ENCODE data around the gene ADAD2.

Gene ADAD2

DNA sequence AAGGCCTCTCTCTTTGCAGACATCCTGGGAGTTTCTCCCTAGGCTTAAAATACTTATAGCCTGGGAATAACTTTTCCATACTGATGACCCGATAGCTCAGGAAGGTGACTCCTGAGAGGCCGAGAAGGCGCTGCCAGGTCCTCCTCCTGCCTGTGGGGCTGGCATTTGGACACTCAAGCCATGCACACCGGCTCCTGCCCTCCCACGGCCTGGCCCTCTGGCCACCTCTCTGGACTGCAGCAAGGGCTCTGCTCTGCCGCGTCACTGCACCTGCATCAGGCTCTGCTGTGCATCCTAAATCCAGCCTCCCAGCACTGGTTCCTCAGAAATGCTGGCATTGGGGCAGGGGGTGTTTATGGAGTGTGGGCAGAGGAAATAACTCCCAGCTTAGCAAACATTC lies 34.6 kb downstream of the ADAD2 start:
- no peak for ATAC-seq
- TF ChIP-seq GLIS3 (CRISPR knock-in tag; IDR thresholded peaks at IDR 0.05), result no peak
- TF ChIP-seq, protein P1, sequence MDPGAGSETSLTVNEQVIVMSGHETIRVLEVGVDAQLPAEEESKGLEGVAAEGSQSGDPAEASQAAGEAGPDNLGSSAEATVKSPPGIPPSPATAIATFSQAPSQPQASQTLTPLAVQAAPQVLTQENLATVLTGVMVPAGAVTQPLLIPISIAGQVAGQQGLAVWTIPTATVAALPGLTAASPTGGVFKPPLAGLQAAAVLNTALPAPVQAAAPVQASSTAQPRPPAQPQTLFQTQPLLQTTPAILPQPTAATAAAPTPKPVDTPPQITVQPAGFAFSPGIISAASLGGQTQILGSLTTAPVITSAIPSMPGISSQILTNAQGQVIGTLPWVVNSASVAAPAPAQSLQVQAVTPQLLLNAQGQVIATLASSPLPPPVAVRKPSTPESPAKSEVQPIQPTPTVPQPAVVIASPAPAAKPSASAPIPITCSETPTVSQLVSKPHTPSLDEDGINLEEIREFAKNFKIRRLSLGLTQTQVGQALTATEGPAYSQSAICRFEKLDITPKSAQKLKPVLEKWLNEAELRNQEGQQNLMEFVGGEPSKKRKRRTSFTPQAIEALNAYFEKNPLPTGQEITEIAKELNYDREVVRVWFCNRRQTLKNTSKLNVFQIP (CRISPR knock-in tag; IDR thresholded peaks at IDR 0.05; ENCODE audit: borderline replicate concordance, low read depth), result no peak
- TF ChIP-seq, protein P2, sequence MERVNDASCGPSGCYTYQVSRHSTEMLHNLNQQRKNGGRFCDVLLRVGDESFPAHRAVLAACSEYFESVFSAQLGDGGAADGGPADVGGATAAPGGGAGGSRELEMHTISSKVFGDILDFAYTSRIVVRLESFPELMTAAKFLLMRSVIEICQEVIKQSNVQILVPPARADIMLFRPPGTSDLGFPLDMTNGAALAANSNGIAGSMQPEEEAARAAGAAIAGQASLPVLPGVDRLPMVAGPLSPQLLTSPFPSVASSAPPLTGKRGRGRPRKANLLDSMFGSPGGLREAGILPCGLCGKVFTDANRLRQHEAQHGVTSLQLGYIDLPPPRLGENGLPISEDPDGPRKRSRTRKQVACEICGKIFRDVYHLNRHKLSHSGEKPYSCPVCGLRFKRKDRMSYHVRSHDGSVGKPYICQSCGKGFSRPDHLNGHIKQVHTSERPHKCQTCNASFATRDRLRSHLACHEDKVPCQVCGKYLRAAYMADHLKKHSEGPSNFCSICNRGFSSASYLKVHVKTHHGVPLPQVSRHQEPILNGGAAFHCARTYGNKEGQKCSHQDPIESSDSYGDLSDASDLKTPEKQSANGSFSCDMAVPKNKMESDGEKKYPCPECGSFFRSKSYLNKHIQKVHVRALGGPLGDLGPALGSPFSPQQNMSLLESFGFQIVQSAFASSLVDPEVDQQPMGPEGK (CRISPR knock-in tag; IDR thresholded peaks at IDR 0.05; ENCODE audit: borderline replicate concordance), result no peak
- TF ChIP-seq, protein P3, sequence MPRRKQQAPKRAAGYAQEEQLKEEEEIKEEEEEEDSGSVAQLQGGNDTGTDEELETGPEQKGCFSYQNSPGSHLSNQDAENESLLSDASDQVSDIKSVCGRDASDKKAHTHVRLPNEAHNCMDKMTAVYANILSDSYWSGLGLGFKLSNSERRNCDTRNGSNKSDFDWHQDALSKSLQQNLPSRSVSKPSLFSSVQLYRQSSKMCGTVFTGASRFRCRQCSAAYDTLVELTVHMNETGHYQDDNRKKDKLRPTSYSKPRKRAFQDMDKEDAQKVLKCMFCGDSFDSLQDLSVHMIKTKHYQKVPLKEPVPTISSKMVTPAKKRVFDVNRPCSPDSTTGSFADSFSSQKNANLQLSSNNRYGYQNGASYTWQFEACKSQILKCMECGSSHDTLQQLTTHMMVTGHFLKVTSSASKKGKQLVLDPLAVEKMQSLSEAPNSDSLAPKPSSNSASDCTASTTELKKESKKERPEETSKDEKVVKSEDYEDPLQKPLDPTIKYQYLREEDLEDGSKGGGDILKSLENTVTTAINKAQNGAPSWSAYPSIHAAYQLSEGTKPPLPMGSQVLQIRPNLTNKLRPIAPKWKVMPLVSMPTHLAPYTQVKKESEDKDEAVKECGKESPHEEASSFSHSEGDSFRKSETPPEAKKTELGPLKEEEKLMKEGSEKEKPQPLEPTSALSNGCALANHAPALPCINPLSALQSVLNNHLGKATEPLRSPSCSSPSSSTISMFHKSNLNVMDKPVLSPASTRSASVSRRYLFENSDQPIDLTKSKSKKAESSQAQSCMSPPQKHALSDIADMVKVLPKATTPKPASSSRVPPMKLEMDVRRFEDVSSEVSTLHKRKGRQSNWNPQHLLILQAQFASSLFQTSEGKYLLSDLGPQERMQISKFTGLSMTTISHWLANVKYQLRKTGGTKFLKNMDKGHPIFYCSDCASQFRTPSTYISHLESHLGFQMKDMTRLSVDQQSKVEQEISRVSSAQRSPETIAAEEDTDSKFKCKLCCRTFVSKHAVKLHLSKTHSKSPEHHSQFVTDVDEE (CRISPR knock-in tag; IDR thresholded peaks at IDR 0.05), result no peak
- TF ChIP-seq ZNF70 (CRISPR knock-in tag; IDR thresholded peaks at IDR 0.05), result no peak
- TF ChIP-seq ZC3H10 (CRISPR knock-in tag; IDR thresholded peaks at IDR 0.05), result no peak
- no peak for TF ChIP-seq ZNF565 (CRISPR knock-in tag; conservative IDR thresholded peaks at IDR 0.05; ENCODE audit: low read depth)
- TF ChIP-seq PPARA (CRISPR knock-in tag; IDR thresholded peaks at IDR 0.05; ENCODE audit: borderline replicate concordance), result no peak
- TF ChIP-seq ARNTL (CRISPR knock-in tag; IDR thresholded peaks at IDR 0.05; ENCODE audit: borderline replicate concordance, low read depth), result no peak
- TF ChIP-seq ZNF8 (CRISPR knock-in tag; IDR thresholded peaks at IDR 0.05), result no peak
- TF ChIP-seq BACH2 (CRISPR knock-in tag; IDR thresholded peaks at IDR 0.05; ENCODE audit: borderline replicate concordance), result no peak
- TF ChIP-seq CSDC2 (CRISPR knock-in tag; IDR thresholded peaks at IDR 0.05), result no peak

DNA sequence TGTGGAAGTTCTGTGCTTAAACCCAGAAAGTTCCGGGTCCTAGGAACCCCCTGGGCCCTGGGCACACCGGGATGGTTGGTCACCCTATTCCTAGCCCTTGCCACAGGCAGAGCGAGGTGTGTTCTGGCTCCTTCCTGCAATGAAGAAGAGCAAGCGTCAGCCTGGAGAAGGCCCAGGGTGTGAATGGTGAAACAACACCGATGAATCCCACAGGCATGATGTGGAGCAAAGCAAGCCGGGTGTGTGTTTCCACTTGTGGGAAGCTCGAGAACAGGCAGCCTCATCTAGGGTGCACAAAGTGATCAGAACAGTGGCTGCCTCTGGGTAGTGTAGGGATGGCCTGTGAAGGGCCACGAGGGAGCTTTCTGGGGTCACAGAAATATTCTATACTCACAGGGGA lies 35.1 kb downstream of the ADAD2 start:
- no peak for ATAC-seq
- no peak for TF ChIP-seq ZNF565 (CRISPR knock-in tag; conservative IDR thresholded peaks at IDR 0.05; ENCODE audit: low read depth)

DNA sequence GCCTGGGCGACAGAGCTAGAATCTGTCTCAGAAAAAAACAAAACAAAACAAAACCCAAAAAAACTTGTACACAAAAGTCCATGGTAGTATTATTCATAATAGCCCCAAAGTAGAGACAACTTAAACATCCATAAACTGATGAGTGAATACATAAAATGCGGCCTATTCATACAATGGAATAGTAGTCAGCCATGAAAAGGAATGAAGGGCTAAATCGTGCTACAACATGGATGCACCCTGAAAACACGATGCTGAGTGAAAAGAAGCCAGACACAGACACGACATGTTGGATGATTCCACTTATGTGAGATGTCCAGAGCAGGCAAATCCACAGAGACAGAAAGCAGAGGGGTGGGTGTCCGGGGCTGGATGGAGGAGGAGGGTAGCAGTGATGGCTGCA lies 36.6 kb downstream of the ADAD2 start:
- no peak for ATAC-seq

DNA sequence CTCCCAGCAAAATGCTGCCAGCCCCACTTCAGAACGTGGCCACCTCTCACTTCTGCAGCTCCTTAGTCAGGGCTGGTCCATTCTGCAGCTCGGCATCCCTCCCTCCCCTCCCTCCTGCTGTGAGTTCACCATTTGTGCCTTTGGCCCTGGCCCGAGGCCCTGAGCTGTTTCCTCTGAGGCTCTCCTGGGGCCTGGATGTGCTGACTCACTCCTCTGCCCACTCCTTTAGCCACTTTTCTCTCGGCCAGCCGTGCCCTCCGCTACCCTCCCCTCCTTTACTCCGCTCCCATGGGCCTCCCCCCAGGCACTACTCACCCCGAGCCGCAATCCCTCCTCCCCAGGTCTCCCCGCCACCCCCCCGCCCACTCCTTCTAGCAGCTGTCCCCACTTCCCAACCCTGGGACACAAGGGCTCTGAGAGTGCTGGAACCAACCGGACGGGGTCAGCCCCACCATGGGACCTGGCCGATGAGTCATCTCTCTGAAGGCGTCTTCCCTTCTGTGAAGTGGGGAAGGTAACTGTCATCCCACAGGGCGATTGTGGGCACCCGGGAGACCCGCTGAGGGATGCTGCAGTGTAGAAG lies 37.4 kb downstream of the ADAD2 start:
- TF ChIP-seq, protein P1 (CRISPR knock-in tag; IDR thresholded peaks at IDR 0.05; ENCODE audit: borderline replicate concordance, low read depth), result no peak
- TF ChIP-seq ZFP3 (CRISPR knock-in tag; IDR thresholded peaks at IDR 0.05) (no peak), ZNF565 (CRISPR knock-in tag; conservative IDR thresholded peaks at IDR 0.05; ENCODE audit: low read depth) (no peak)
- TF ChIP-seq, protein P3 (CRISPR knock-in tag; IDR thresholded peaks at IDR 0.05), result no peak
- ATAC-seq, result peak; percentile 96

More for the DNA sequence above, 36.6 kb downstream of the ADAD2 start:
- no peak for TF ChIP-seq ZFP3 (CRISPR knock-in tag; IDR thresholded peaks at IDR 0.05)

DNA sequence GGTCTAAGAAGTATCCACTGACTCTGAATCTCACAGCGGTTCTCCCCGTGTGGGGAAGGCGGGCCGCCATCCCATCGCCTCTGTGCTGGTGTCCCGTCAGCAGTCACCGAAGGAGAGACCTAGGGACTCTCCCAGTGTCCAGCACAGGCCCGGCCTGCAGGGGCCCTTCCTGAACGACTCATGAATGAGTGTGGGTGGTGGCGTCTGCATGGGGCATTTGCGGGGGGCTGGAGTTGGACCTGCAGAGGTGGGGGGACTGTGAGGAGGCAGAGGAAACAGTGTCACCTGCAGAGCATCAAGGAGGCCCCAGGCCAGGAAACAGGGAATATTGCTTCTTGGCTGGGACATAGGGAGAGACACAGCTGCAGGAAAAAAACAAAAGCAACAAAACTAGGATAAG lies 38.5 kb downstream of the ADAD2 start:
- ATAC-seq, result no peak
- TF ChIP-seq PPARA (CRISPR knock-in tag; IDR thresholded peaks at IDR 0.05; ENCODE audit: borderline replicate concordance) (no peak), CSDC2 (CRISPR knock-in tag; IDR thresholded peaks at IDR 0.05) (no peak), ZNF565 (CRISPR knock-in tag; conservative IDR thresholded peaks at IDR 0.05; ENCODE audit: low read depth) (no peak), ZNF70 (CRISPR knock-in tag; IDR thresholded peaks at IDR 0.05) (no peak), TOX (CRISPR knock-in tag; IDR thresholded peaks at IDR 0.05; ENCODE audit: borderline replicate concordance) (no peak), ZNF8 (CRISPR knock-in tag; IDR thresholded peaks at IDR 0.05) (no peak), BACH2 (CRISPR knock-in tag; IDR thresholded peaks at IDR 0.05; ENCODE audit: borderline replicate concordance) (no peak), ARNTL (CRISPR knock-in tag; IDR thresholded peaks at IDR 0.05; ENCODE audit: borderline replicate concordance, low read depth) (no peak), TCF4 (CRISPR knock-in tag; IDR thresholded peaks at IDR 0.05; ENCODE audit: borderline replicate concordance) (no peak)
- TF ChIP-seq, protein P1 (CRISPR knock-in tag; IDR thresholded peaks at IDR 0.05; ENCODE audit: borderline replicate concordance, low read depth), result no peak
- TF ChIP-seq, protein P3 (CRISPR knock-in tag; IDR thresholded peaks at IDR 0.05), result no peak
